ENCODE measurements around the gene VPS8.

DNA sequence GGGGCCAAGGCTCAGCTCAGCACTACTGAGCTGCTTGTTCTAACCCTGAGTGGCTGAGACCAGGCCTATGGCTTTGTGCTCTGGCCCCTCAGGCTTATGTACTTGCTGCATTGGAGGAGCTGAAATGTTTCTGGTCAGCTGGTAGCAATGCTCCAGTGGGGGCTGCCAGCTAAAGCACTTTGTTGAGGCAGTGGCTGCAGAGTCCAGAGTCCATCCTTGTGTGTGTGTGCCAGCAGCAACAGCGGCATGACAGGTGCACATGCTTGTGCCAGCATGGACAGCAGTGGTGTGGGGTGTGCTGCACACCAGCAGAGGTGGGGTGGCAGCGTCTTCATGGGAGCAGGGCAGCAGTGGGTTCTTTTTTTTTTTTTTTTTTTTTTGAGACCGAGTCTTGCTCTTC lies 169.1 kb downstream of the VPS8 start:
- TF ChIP-seq CTCF (IDR thresholded peaks at IDR 0.05), result no peak
- TF ChIP-seq EP300 (IDR thresholded peaks at IDR 0.05), result no peak
